Ovary (tissue), 9 donors: ENCODE measurements around the gene CCDC51. TPM values are rescaled to one million over a fixed set of nuclear protein-coding genes. Genes with fewer than 3 reads are reported as not detected.

Experiments used
- DNase-seq, 5 donors: peaks; one replicate each; pipeline ENCODE4 v3.0.0-alpha.2; 2019 to 2020
- H3K27ac ChIP-seq, 2 donors: fragments of 200-600 bp; one replicate each; pipeline versions ENCODE4 v1.5.1 to v1.8.0; 2019 to 2022
- H3K27me3 ChIP-seq: fragments of 200-600 bp; one replicate; pipeline ENCODE4 v1.8.0; 2022
- H3K36me3 ChIP-seq: fragments of 200-600 bp; sonication (generic); one replicate; pipeline ENCODE4 v1.5.1; 2019
- H3K4me1 ChIP-seq: one replicate; pipeline ENCODE4 v1.8.1; 2013; ENCODE audit warnings: mild to moderate bottlenecking, moderate library complexity; ENCODE audit not compliant: insufficient read depth
- H3K4me3 ChIP-seq: fragments of 200-600 bp; sonication (generic); one replicate; pipeline ENCODE4 v1.5.1; 2017
- H3K9me3 ChIP-seq, 2 donors: fragments of 200-600 bp in 1 of 2; sonication (generic) in 1 of 2; one replicate each; pipeline versions ENCODE4 v1.5.1 to v1.8.1; 2013 to 2019; ENCODE audit warnings: mild to moderate bottlenecking in 1 of 2, moderate library complexity in 1 of 2
- EP300 ChIP-seq: sonication (generic); formaldehyde crosslinking; IDR thresholded peaks from one replicate; pipeline ENCODE4 v1.6.1; 2017; ENCODE audit warnings: antibody characterized with exemption
- POLR2A ChIP-seq: fragments of 450-650 bp; IDR thresholded peaks from one replicate; pipeline ENCODE4 v1.6.1; 2017; ENCODE audit warnings: antibody characterized with exemption, mild to moderate bottlenecking, moderate library complexity
- WGBS, 3 donors: extraction: QIAGEN DNeasy Blood & Tissue Kit in 1 of 3; methylation state at CpG; one replicate each; pipeline versions ENCODE4 v1.1.5 to v1.1.7; 2013 to 2017; 5-methylcytosine and 5-hydroxymethylcytosine counted together
- intact Hi-C, 4 donors: fragments of 100-400 bp; cut with DNase I; formaldehyde crosslinking; loops; one replicate each; pipeline versions ENCODE4 v1.11.0 to v1.15.1; 2022 to 2023
- polyA plus RNA-seq, 2 donors: library from polyadenylated mRNA; stranded (reverse); fragments of 200-250 nt in 1 of 2; fragments of 350-450 nt in 1 of 2; fragmentation: Illumina TruSeq in 1 of 2; extraction: RNeasy Lipid Tissue Mini Kit (QIAGEN cat#74804) in 1 of 2; gene quantifications; one replicate each; pipeline ENCODE4 v1.2.3, GENCODE V29; 2013 to 2014
- total RNA-seq, 7 donors: library from RNA; depleted of rRNA in 2 of 7; stranded (reverse); fragments of >200 nt in 2 of 7; fragmentation: NEBNext Ultra II Directional in 3 of 7; extraction: Animal tissue kit (Norgen Biotek cat#: 25700) in 3 of 7; gene quantifications; one replicate each; pipeline versions ENCODE4 v1.1.0 to v1.2.4, GENCODE V29; 2016 to 2023
- TF ChIP-seq, protein P1 (sequence below), 3 donors: fragments of 450-650 bp in 2 of 3; fragments of 200-600 bp in 1 of 3; IDR thresholded peaks; one replicate each; pipeline versions ENCODE4 v1.5.1 to v1.8.0; 2016 to 2022; ENCODE audit warnings: antibody characterized with exemption in 3 of 3, mild to moderate bottlenecking in 1 of 3
- donor health status: DM: no; HTN: no; CAD: no; lungs with moderate emphysema.
- donor health status: DM: no; HTN: no; CAD: no.
- donor health status: Bipolar disorder and iron deficiency.
- donor health status: DM: yes; HTN: yes; CAD: no.
- donor health status: DM: no; HTN: no; CAD: no.
- donor health status: DM: yes; HTN: yes; CAD: no.

The CCDC51 gene
- total and polyA plus RNA-seq, 9 donors = 6.3 to 9.9 (median 7.7) TPM

- Histone ChIP-seq H3K27ac (no peak overlapping the region), H3K36me3 (no peaks in the 10 kb centered on the region), H3K4me1 (no peaks in the 10 kb centered on the region), H3K4me3 (no peak overlapping the region), H3K9me3 (no peaks in the 10 kb centered on the region), H3K27me3 (no peaks in the 10 kb centered on the region)
- intact Hi-C loops = no loop called here
- no peak for TF ChIP-seq EP300
- TF ChIP-seq, protein P1, sequence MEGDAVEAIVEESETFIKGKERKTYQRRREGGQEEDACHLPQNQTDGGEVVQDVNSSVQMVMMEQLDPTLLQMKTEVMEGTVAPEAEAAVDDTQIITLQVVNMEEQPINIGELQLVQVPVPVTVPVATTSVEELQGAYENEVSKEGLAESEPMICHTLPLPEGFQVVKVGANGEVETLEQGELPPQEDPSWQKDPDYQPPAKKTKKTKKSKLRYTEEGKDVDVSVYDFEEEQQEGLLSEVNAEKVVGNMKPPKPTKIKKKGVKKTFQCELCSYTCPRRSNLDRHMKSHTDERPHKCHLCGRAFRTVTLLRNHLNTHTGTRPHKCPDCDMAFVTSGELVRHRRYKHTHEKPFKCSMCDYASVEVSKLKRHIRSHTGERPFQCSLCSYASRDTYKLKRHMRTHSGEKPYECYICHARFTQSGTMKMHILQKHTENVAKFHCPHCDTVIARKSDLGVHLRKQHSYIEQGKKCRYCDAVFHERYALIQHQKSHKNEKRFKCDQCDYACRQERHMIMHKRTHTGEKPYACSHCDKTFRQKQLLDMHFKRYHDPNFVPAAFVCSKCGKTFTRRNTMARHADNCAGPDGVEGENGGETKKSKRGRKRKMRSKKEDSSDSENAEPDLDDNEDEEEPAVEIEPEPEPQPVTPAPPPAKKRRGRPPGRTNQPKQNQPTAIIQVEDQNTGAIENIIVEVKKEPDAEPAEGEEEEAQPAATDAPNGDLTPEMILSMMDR (IDR thresholded peaks at IDR 0.05) = no peak
- no peak for TF ChIP-seq POLR2A
- DNase-seq = no peak
- 90 to 91% (median 90%) methylated on average over 14 of the region's 14 CpGs for WGBS, 3 donors
These were observed 22.3 kb downstream of the CCDC51 start for GRCh38 chr3:48417529-48418108.

- H3K27ac ChIP-seq = no peak overlapping the region
- intact Hi-C loops = no loop called here
- no peak for DNase-seq
- WGBS, 3 donors = 94 to 97% (median 96%) methylated on average over 4 of the region's 4 CpGs
- H3K4me3 ChIP-seq = no peak overlapping the region
- no peaks in the 10 kb centered on the region for H3K9me3 ChIP-seq
- H3K36me3 ChIP-seq = no peaks in the 10 kb centered on the region
- H3K27me3 ChIP-seq = no peaks in the 10 kb centered on the region
- no peaks in the 10 kb centered on the region for H3K4me1 ChIP-seq
- TF ChIP-seq, protein P1 (IDR thresholded peaks at IDR 0.05) = no peak
- TF ChIP-seq POLR2A (no peak), EP300 (no peak)
These were observed 23.4 kb downstream of the CCDC51 start for GRCh38 chr3:48416546-48416945.

- Histone ChIP-seq H3K4me1 (no peaks in the 10 kb centered on the region), H3K27me3 (no peaks in the 10 kb centered on the region), H3K27ac (no peak overlapping the region), H3K4me3 (no peak overlapping the region), H3K9me3 (no peaks in the 10 kb centered on the region), H3K36me3 (no peaks in the 10 kb centered on the region)
- 86 to 94% (median 88%) methylated on average over 14 of the region's 14 CpGs for whole genome bisulfite sequencing, 3 donors
- intact Hi-C loops = no loop called here
- TF ChIP-seq EP300 (no peak), POLR2A (no peak)
- TF ChIP-seq, protein P1 (IDR thresholded peaks at IDR 0.05) = no peak
- DNase-seq = peak in 1 of 5 donors; percentile 15
These were observed 23.8 kb downstream of the CCDC51 start for GRCh38 chr3:48416091-48416505.

- H3K36me3 ChIP-seq = no peaks in the 10 kb centered on the region
- TF ChIP-seq, protein P1 (IDR thresholded peaks at IDR 0.05) = no peak
- no peak for TF ChIP-seq EP300
- no peak for TF ChIP-seq POLR2A
- H3K27me3 ChIP-seq = no peaks in the 10 kb centered on the region
- H3K4me1 ChIP-seq = no peaks in the 10 kb centered on the region
- peak in 1 of 5 donors; percentile 12 for DNase-seq
- no peak overlapping the region for H3K27ac ChIP-seq
- intact Hi-C loops = no loop called here
- WGBS, 3 donors = 82 to 83% (median 83%) methylated on average over 24 of the region's 24 CpGs
- no peak overlapping the region for H3K4me3 ChIP-seq
- no peaks in the 10 kb centered on the region for H3K9me3 ChIP-seq
These were observed 24.5 kb downstream of the CCDC51 start for GRCh38 chr3:48415251-48415953.
